ENCODE data around the gene TRIAP1. TPM values are rescaled to one million over a fixed set of nuclear protein-coding genes. Genes with fewer than 3 reads are reported as not detected.

TRIAP1 gene
- total RNA-seq, 2 experiments from 2014 or later = 56.8 to 59.2 TPM

DNA sequence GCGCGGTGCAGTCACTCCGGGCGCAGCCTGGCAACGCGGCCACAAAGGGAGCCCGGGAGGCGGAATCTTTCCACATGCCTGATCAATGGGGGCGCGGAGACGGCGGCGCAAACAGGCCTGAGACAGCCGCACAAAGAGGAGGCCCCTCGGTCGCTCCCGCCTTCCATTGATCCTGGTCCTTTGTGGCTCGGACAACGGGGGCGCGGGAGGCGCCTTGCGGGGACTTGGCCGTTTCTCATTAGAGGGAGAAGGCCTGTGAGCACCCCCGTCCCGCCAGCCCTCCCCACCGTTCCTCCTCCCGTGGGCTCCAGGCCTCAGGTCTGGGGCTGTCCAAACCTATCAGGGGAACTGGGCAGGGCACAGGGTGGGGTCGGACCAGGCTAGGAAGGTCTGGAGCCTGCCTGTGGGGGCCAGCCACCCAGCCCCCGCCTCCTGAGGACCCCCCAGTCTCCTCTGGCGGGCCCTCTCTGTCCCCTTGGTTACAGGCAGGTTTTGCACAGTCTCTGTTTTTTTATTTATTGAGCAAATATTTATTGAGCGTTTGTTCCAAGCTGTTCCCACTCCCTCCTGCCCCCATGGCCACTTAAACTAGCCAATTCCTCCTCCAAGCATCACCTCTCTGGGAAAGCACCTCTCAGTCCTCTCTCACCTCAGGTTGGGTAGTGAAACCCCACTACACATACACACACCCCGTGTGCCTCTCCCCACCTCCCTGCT, 48.2 kb downstream of the TRIAP1 start:
- no peaks in the 10 kb centered on the region for H3K9me3 Mint-ChIP-seq
- no peaks in the 10 kb centered on the region for H3K36me3 Mint-ChIP-seq (ENCODE audit: low read depth)
- no peaks in the 10 kb centered on the region for H3K4me1 Mint-ChIP-seq (ENCODE audit: low read depth)
- no peak overlapping the region for H3K4me3 Mint-ChIP-seq
- H3K27ac Mint-ChIP-seq = no peak overlapping the region
- intact Hi-C loops (cut with micrococcal nuclease) = no loop called here
- H3K27me3 Mint-ChIP-seq (ENCODE audit: low read depth) = peaks cover 15% of the 10 kb centered on the region
- no peak for DNase-seq
- CTCF ChIA-PET = no interaction called here

DNA sequence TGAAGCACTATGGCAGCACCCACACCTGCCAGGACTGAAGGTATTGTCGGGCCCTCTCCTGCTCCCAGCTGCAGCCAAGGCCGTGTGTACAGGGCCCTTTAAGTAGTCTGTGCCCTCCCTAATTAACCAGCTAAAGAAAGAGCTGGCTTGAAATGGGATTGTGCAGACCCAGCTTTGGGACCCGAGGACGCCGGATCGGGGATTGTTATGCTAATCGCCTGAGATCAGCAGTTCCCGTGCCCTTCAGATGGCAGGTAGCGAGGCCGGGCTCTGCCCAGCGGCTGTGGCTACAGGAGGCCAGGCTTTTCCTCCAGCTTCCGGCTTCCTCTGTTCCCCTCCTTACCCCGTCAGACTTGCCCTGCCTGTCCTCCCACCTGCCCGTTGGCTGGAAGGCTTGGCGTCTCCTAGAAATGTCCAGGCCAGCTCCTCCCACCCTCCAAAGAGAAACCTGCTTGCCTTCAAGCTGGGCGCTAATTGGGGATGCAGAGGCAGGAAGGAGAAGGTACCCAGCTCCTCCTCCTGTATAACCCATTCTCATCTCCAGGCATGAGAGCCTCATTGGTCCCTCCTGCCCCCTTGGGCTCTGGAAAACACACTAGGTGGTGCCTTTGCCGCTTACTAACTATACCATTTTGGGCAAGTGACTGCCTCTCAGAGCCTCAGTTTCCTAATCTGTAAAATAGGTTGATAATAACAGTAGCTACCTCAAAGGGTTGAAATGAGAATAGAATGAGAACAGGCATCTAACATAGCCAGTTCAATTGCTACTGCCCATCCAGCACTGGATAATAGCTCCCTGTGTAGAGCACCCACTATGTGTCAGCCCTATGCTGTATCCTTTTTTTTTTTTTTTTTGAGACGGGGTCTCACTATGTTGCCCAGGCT, 51.5 kb downstream of the TRIAP1 start:
- CTCF ChIA-PET = interaction anchor here (0.5 to 1.5 kb wide), 5 partner anchors 11 to 351 kb away, joined by 3 to 5 read pairs (median 4); partner anchors contain the start of gene SIRT4
- no peaks in the 10 kb centered on the region for H3K9me3 Mint-ChIP-seq
- H3K27ac Mint-ChIP-seq = no peak overlapping the region
- H3K27me3 Mint-ChIP-seq (ENCODE audit: low read depth) = peaks cover 19% of the 10 kb centered on the region
- H3K4me3 Mint-ChIP-seq = no peak overlapping the region
- no peaks in the 10 kb centered on the region for H3K4me1 Mint-ChIP-seq (ENCODE audit: low read depth)
- no peaks in the 10 kb centered on the region for H3K36me3 Mint-ChIP-seq (ENCODE audit: low read depth)
- intact Hi-C loops (cut with micrococcal nuclease) = no loop called here
- DNase-seq = no peak

Other genes with a start within 250 kb of the TRIAP1 start
- 1,000 to 10,000 TPM; 5,065 to 5,278 TPM for gene RPLP0, start 245.3 kb downstream of the TRIAP1 start, total RNA-seq
- gene PXN, start 180.7 kb downstream of the TRIAP1 start, total RNA-seq = 100 to 1,000 TPM; 109 to 112 TPM
- gene RNU4-2, start 154.5 kb downstream of the TRIAP1 start, total RNA-seq = 1,000 to 10,000 TPM; 1,318 to 2,532 TPM
- 1,000 to 10,000 TPM in 1 of 2 experiments, 100 to 1,000 TPM in 1; 685 to 1,294 TPM for gene RNU4-1, start 153.1 kb downstream of the TRIAP1 start, total RNA-seq
- gene SIRT4, start 144.1 kb downstream of the TRIAP1 start, total RNA-seq = 1 to 10 TPM; 2.0 to 3.7 TPM
- not detected for gene PLA2G1B, start 118.6 kb downstream of the TRIAP1 start, total RNA-seq
- under 1 TPM; 0.27 to 0.57 TPM for gene MSI1, start 77.2 kb downstream of the TRIAP1 start, total RNA-seq
- 100 to 1,000 TPM; 536 to 540 TPM for gene COX6A1, start 8.3 kb downstream of the TRIAP1 start, total RNA-seq
- 10 to 100 TPM; 33.1 to 35.3 TPM for gene GATC, start 60 bp upstream of the TRIAP1 start, total RNA-seq
- gene SRSF9, start 23.4 kb upstream of the TRIAP1 start, total RNA-seq = 100 to 1,000 TPM; 164 to 171 TPM
- 10 to 100 TPM; 93.4 to 93.5 TPM for gene DYNLL1, start 49.7 kb upstream of the TRIAP1 start, total RNA-seq
- gene COQ5, start 82.8 kb upstream of the TRIAP1 start, total RNA-seq = 10 to 100 TPM; 29.5 TPM
- gene RNF10, start 88.0 kb upstream of the TRIAP1 start, total RNA-seq = 100 to 1,000 TPM; 159 to 166 TPM
- 10 to 100 TPM; 44.2 to 45.0 TPM for gene POP5, start 135.0 kb upstream of the TRIAP1 start, total RNA-seq
- gene CABP1, start 194.2 kb upstream of the TRIAP1 start, total RNA-seq = not detected
- gene MLEC, start 240.8 kb upstream of the TRIAP1 start, total RNA-seq = 10 to 100 TPM; 78.6 to 89.7 TPM

All from activated naive CD4-positive, alpha-beta T cell treated with anti-CD3 and anti-CD28 coated beads for 36 hours (primary cell).